Stimulated activated CD4-positive, alpha-beta T cell treated with anti-CD3 and anti-CD28 coated beads, Interleukin-2, amount 100 ng/mL, for 48 hours (primary cell): Measurements from ENCODE around the gene NRDC.
"Not testable (repeated sequence)": the region's sequence is repeated elsewhere in the genome, so short reads cannot be mapped to it uniquely, and the experiment has no call there.

Experiments
- DNase-seq, 2 donors: peaks; one replicate each; pipeline ENCODE4 v3.0.0-alpha.2; 2020

NRDC gene

DNA sequence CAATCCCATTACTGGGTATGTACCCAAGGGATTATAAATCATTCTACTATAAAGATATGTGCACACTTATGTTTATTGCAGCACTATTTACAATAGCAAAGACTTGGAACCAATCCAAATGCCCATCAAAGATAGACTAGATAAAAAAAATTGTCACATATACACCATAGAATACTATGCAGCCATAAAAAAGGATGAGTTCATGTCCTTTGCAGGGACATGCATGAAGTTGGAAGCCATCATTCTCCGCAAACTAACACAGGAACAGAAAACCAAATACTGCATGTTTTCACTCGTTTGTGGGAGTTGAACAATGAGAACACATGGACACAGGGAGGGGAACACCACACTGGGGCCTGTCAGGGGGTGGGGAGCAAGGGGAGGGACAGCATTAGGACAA lies 16.2 kb upstream of the NRDC start:
- DNase-seq = not testable (repeated sequence)

DNA sequence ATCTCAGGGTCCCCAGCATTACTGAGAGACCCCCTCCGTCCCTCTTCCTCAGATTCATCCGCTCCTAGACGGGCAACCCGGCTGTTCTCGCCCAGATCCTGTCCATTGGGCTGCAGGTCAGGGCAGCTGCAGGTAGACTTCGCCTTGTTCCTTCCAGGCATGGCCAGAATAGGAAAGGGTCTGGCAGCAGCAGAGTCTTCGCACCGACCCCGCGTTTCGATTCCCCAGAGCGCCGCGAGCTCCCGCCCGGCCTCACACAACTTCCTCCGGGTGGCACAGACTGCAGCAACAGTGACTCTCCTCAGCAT lies 265 bp downstream of the NRDC start:
- DNase-seq = no peak

DNA sequence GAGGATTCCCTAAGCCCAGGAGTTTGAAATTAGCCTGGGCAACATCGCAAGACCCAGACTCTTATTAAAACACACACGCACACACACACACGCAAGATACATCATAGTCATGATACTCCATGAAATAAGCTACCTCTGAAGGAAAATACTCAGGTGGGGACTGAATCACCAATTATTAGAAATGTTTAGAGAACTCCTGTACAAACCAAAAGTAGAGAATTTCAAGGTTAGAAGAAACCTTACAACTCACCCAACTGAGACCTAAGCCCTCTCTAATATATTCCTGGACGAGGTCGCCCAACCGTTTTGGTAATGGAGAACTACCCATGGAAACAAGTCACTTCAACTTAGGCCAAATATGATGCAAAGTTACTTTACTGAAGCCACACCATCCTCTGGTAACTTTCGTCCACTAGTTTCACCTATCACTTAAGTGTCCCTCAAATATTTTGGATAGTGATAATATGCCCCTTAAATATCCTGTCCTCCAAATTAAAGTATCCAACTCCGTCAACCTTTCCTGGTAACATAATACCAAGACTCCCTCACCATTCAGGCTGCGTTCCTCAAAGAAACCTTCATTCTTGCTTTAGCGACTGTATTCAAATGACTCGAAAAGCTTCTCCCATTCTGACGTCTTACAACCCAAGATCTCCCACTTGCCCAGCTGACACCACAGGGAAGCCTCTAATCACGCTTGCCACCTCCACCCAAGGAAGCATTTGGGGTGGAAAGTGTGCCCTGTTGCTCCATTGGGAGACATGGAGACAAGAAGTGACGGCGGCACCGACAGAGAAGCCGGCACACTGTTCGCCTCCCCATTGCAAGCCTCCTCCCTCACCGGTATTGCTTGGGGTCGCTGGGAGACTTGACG lies 856 bp downstream of the NRDC start:
- DNase-seq = peak in 1 of 2 donors; percentile 11

DNA sequence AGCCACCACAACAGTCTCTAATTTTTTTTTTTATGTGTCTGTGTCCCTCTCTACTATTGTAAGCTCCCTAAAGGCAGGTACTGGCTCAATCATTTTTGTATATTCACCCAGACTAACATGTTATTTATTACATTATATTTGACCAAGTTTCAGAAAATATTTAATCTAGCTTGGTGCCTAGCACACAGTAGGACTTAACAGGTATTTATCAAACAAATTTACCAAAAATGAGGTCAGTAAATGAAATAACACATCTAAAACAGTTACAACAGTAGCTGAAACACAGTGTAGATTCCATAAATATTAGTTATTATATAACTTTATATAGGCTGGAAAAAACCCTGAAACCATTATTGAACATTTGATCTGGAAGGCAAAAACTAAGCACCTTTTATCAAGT lies 2.7 kb downstream of the NRDC start:
- no peak for DNase-seq

DNA sequence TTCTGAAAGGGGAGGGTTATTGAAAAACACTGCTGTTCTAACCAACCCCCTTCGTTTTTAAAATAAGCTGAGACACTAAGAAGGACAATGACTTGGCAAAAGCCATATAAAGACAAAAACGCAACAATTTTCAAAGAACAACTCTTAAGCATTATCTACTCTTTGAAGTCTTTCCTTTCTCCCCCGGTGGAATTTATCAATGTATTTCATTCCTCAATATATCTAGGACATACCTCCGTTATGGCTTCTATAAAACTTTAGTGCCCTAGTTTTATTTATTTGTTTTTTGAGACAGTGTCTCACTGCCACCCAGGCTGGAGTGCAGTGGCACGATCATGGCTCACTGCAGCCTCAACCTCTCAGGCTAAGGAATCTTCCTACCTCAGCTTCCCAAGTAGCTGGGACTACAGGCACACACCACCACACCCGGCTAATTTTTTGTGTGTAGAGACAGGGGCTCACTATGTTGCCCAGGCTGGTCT lies 3.2 kb downstream of the NRDC start:
- DNase-seq = no peak

GRCh38 chr1:51873270-51873669 lies 5.3 kb downstream of the NRDC start:
- not testable (repeated sequence) for DNase-seq

DNA sequence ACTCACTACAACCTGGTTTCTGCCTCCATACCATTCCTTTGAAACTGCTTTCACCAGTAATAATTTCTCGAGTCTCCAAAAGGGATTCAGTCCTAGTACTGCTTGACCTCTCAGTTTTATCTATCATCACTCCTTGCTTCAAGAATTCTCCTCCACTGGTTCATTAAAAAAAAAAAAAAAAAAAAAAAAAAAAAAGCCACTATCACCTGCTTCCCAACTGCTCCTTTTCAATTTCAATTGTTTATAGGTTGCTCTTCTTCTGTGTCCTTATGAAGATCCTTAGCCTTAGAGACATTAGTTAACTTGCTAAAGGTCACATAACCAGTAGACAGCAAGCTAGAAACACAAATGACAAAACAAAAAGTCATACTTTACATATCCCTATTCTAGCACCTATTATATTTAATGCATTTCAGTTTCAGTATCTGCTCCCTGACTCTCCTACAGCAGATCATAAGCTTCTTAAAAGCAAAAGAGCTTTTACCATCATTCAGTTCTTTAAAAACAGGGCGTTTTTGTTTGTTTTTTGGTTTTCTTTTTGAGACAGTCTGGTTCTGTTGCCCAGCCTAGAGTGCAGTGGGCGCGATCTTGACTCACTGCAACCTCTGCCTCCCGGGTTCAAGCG lies 7.1 kb downstream of the NRDC start:
- no peak for DNase-seq

- no peak for DNase-seq
Measured at GRCh38 chr1:51870603-51871350, 7.8 kb downstream of the NRDC start.

DNA sequence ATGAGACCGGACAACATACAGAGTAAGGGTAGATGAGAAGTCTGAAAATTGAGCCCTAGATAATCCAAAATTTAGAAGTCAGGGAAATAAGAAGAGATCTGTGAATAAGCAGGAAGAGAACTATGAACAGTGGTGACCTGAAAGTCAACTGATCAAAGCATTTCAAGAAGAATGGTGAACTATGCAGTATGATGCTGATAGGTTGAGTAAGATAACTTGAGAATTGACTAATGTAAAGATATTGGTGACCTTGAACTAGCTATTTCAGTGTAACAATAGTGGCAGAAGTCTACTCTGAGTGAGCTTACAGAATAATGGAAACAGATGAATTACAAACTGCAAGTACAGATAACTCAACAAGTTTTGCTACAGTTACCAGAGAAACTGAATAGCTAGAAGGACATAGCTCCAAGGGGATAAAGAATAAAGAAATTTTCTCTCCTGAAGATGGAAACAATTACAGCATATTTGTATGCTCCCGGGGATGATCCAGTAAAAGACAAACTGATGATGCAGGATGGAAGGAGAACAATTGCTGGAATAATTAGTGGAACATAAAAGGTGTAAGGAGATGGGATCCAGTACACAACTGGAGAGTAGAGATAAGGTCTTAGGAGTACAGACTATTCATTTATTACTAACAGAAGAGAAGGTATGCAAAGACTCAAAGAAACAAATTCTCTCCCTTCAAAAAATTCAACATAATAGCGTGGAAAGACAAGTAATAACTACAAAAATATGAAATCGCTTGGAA lies 10.9 kb downstream of the NRDC start:
- no peak for DNase-seq

GRCh38 chr1:51863384-51863783 lies 15.1 kb downstream of the NRDC start:
- no peak for DNase-seq

DNA sequence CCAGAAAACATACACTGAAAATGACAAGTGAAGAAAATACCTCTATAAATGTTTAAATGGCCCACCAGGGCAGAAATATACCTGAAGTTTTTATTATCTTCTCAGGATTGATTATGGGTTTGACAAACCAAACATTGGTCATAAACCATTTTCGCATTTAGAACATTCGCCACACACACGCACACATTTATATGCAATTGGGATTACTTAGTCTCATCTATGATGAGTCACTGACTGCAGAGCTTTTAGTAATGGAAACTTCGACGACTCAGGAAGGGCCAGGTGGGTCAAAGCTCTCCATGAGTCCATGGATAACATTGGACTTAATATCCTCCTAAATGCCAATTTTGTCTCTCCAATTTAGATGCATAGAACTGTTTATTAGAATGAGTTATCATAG lies 16.9 kb downstream of the NRDC start:
- DNase-seq = no peak

DNA sequence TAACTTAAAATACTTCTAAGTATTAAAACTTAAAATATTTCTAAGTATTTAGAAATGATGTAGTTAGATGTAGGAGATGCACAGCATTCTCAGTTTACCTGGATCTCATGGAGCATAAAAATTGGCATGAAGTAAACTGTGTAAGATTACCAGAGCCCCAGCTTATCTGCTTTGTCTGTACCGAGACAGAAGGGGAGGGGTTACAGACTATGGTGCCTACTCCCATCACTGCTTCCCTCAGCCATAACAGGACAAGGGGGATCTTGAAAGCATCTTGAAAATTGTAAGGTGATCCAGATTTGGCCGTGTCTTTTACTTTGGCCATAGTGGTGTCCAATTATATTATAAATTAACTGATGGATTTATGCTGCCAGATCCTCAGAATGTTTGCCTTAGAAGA lies 18.8 kb downstream of the NRDC start:
- no peak for DNase-seq

DNA sequence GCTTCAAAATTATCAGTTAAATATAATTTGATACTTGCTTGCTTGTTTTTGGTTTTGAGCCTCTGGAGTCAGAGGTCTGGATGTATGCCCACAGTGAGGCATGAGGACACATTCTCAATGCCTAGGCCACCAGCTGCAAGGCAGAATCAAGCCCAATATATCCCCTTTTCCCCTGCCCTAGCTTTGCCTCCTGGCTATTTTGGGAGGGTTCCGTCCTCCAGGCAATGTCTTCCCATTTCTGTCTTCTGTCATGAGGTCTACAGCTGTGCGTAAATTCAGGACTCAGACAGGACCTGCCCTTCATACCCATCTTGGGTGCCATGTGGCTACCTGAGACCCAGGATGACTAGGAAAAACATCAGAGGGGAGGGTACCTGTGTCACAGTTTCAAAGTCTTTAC lies 19.2 kb downstream of the NRDC start:
- no peak for DNase-seq

GRCh38 chr1:51858892-51859291 lies 19.6 kb downstream of the NRDC start:
- no peak for DNase-seq

GRCh38 chr1:51856745-51857144 lies 21.8 kb downstream of the NRDC start:
- DNase-seq = no peak

- DNase-seq = no peak
Measured at GRCh38 chr1:51855624-51856023, 22.9 kb downstream of the NRDC start.

DNA sequence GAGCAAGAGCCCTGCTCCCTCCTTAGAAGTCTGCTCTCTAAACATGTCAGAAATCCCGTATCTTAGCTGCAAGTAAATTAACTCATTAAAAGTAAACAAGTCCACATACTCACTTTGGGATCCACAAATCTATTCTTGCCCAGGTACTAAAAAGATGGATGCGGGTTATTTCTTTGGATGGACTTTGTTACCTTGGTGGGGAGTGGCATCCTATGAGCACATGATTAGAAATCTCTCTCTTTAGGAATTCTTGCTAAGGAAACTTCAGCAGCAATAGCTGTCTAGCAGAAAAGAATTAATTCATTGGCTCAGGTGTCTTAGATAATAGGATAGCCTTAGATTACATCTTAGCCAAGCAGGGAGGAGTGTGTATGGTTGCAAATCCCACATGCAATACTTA lies 25.2 kb downstream of the NRDC start:
- no peak for DNase-seq

DNA sequence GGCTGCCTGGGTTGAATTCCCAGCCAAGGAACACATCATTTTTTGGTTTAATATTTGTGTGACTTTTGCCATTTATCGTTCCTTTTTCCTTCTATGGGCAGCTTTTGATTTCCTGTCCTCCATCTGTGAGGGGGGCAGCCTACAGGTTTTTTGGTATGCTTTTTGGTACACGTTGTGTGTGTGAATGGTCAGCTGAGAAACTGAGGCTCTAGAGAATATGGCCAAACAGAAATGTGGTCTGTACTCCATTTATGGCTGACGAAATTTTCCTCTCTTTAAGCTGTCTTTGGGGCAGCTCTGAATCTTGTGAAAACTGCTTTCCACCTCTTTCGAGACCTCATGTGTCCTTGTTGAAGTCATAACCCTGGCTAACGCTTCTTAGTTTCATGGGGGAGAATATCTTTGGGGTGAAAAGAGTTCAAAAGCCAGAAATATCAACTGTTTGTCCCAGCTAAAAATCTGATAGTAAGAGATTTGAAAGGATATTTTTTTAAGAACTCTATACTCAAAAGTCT lies 26.6 kb downstream of the NRDC start:
- no peak for DNase-seq

GRCh38 chr1:51850420-51851223 lies 27.9 kb downstream of the NRDC start:
- no peak for DNase-seq

- no peak for DNase-seq
Measured at GRCh38 chr1:51847294-51847920, 31.1 kb downstream of the NRDC start.

GRCh38 chr1:51843948-51844347 lies 34.6 kb downstream of the NRDC start:
- peak; percentile 17 to 20 for DNase-seq

DNA sequence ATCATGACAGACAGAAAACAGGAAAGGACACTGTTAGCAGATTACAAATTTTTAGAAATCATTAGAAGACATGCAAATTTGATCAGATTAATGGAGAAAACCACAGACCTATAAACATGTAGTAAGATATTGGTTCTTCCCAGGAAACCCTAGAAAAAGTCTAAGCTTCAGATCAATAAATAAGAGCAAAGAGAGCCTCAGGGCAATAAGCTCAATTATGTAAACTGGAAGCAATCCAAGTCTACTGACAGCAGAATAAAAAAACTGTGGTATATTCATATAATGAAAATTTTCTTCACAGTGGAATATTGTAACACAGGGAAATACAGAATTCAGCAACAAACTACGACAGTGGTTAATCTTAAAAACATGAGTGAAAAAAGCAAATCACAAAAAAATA lies 36.3 kb downstream of the NRDC start:
- DNase-seq = no peak
